Upper lobe of left lung (tissue), 6 donors: ENCODE data around the gene TOGARAM2. TPM values are rescaled to one million over a fixed set of nuclear protein-coding genes. Genes with fewer than 3 reads are reported as not detected.
"Not testable (repeated sequence)": the region's sequence is repeated elsewhere in the genome, so short reads cannot be mapped to it uniquely, and the experiment has no call there.

ENCODE experiments used
- ATAC-seq, 2 donors: fragments of 200-7000 bp; cut with Tn5 transposase; one replicate each; pipeline ENCODE4 v1.9.1; 2022; ENCODE audit warnings: mild to moderate bottlenecking in 2 of 2, moderate library complexity in 2 of 2; ENCODE audit not compliant: low FRiP score in 2 of 2
- DNase-seq, 2 donors: peaks; one replicate each; pipeline ENCODE4 v3.0.0-alpha.2; 2019 to 2020
- H3K27ac ChIP-seq, 4 donors: fragments of 200-600 bp; sonication (generic); one replicate each; pipeline ENCODE4 v1.5.1; 2016 to 2019
- H3K27me3 ChIP-seq, 4 donors: fragments of 200-600 bp; sonication (generic); one replicate each; pipeline ENCODE4 v1.5.1; 2017 to 2019
- H3K36me3 ChIP-seq, 4 donors: fragments of 200-600 bp; sonication (generic); one replicate each; pipeline ENCODE4 v1.5.1; 2016 to 2019
- H3K4me1 ChIP-seq, 4 donors: fragments of 200-600 bp; sonication (generic); one replicate each; pipeline ENCODE4 v1.5.1; 2018 to 2019
- H3K4me3 ChIP-seq, 4 donors: fragments of 200-600 bp; sonication (generic); one replicate each; pipeline ENCODE4 v1.5.1; 2017 to 2019; ENCODE audit warnings: mild to moderate bottlenecking in 2 of 4, moderate library complexity in 1 of 4
- H3K9me3 ChIP-seq, 4 donors: fragments of 200-600 bp; sonication (generic); one replicate each; pipeline ENCODE4 v1.5.1; 2018 to 2019
- CTCF ChIP-seq, 6 experiments: fragments of 450-650 bp in 4 of 6; fragments of 200-600 bp in 2 of 6; sonication (generic) in 2 of 6; IDR thresholded peaks; one replicate each; pipeline ENCODE4 v1.5.1; 2016 to 2019; ENCODE audit warnings: antibody characterized with exemption in 6 of 6
- EP300 ChIP-seq, 4 donors: sonication (generic); formaldehyde crosslinking; IDR thresholded peaks; one replicate each; pipeline ENCODE4 v1.5.1; 2017; ENCODE audit warnings: antibody characterized with exemption in 4 of 4, control low read depth in 2 of 4
- POLR2A ChIP-seq, 4 donors: fragments of 450-650 bp; IDR thresholded peaks; one replicate each; pipeline ENCODE4 v1.5.1; 2016 to 2017; ENCODE audit warnings: antibody characterized with exemption in 4 of 4, mild to moderate bottlenecking in 2 of 4
- POLR2AphosphoS5 ChIP-seq, 2 donors: sonication (generic); formaldehyde crosslinking; IDR thresholded peaks; one replicate each; pipeline ENCODE4 v1.5.1; 2017; ENCODE audit warnings: antibody characterized with exemption in 2 of 2
- WGBS, 2 donors: methylation state at CpG; one replicate each; pipeline ENCODE4 v1.1.5; 2017 to 2018; 5-methylcytosine and 5-hydroxymethylcytosine counted together
- total RNA-seq, 6 donors: library from RNA; depleted of rRNA in 4 of 6; stranded (reverse); fragments of >200 nt in 4 of 6; gene quantifications; one replicate each; pipeline versions ENCODE4 v1.1.0 to v1.2.1, GENCODE V29; 2016 to 2021
- donor health status: DM: no; HTN: no; CAD: no; lungs with moderate emphysema.
- donor health status: DM: no; HTN: yes; CAD: no; lungs with severe emphysema.

Gene TOGARAM2
- total RNA-seq, 6 donors from 2014 or later, result 0.37 to 24.5 (median 10.9) TPM

GRCh38 chr2:28977176-28977875 lies 3.8 kb upstream of the TOGARAM2 start:
- DNase-seq (peak in 1 of 2 donors; percentile 25), ATAC-seq (no peak)
- no peaks in the 10 kb centered on the region for H3K36me3 ChIP-seq

GRCh38 chr2:28978001-28978400 lies 3.1 kb upstream of the TOGARAM2 start:
- DNase-seq, result peak in 1 of 2 donors; percentile 52
- WGBS, 2 donors, result 85 to 95% methylated on average over 8 of the region's 8 CpGs
- not testable (repeated sequence) for ATAC-seq, H3K36me3 ChIP-seq, H3K9me3 ChIP-seq, H3K4me1 ChIP-seq, H3K27me3 ChIP-seq, H3K27ac ChIP-seq, H3K4me3 ChIP-seq

More at GRCh38 chr2:28977176-28977875, 3.8 kb upstream of the TOGARAM2 start:
- H3K27me3 ChIP-seq, result no peaks in the 10 kb centered on the region
- TF ChIP-seq EP300 (IDR thresholded peaks at IDR 0.05), result no peak
- 79 to 81% methylated on average over 9 to 10 of the region's 10 CpGs for WGBS, 2 donors
- peaks cover 0 to 4% (median 0%) of the 10 kb centered on the region in 4 donors for H3K9me3 ChIP-seq
- no peak overlapping the region for H3K4me3 ChIP-seq
- H3K27ac ChIP-seq, result no peak overlapping the region
- H3K4me1 ChIP-seq, result no peaks in the 10 kb centered on the region

- Histone ChIP-seq H3K27ac (no peak overlapping the region), H3K9me3 (peaks cover 0 to 4% (median 0%) of the 10 kb centered on the region in 4 donors), H3K27me3 (no peaks in the 10 kb centered on the region), H3K4me1 (no peaks in the 10 kb centered on the region), H3K4me3 (no peak overlapping the region), H3K36me3 (no peaks in the 10 kb centered on the region)
- ATAC-seq, result no peak
- DNase-seq, result no peak
- 63 to 66% methylated on average over 6 of the region's 6 CpGs for WGBS, 2 donors
- TF ChIP-seq POLR2AphosphoS5 (IDR thresholded peaks at IDR 0.05), result no peak
- TF ChIP-seq EP300 (IDR thresholded peaks at IDR 0.05), result no peak
- TF ChIP-seq CTCF (IDR thresholded peaks at IDR 0.05), result no peak
- TF ChIP-seq POLR2A (IDR thresholded peaks at IDR 0.05), result no peak
Observed at GRCh38 chr2:28978606-28979005, 2.5 kb upstream of the TOGARAM2 start.

- Histone ChIP-seq H3K27me3 (no peaks in the 10 kb centered on the region), H3K4me1 (no peaks in the 10 kb centered on the region), H3K27ac (no peak overlapping the region), H3K9me3 (peaks cover 0 to 4% (median 0%) of the 10 kb centered on the region in 4 donors), H3K36me3 (no peaks in the 10 kb centered on the region), H3K4me3 (no peak overlapping the region)
- TF ChIP-seq POLR2A (IDR thresholded peaks at IDR 0.05) (no peak), CTCF (IDR thresholded peaks at IDR 0.05) (no peak), EP300 (IDR thresholded peaks at IDR 0.05) (no peak), POLR2AphosphoS5 (IDR thresholded peaks at IDR 0.05) (no peak)
- no peak for ATAC-seq
- peak in 1 of 2 donors; percentile 44 for DNase-seq
- 69 to 79% methylated on average over 3 to 7 of the region's 7 CpGs for WGBS, 2 donors
Observed at GRCh38 chr2:28979041-28979440, 2.1 kb upstream of the TOGARAM2 start.

- DNase-seq (peak in 1 of 2 donors; percentile 34), ATAC-seq (no peak)
- WGBS, 2 donors, result 70 to 79% methylated on average over 9 to 13 of the region's 13 CpGs
- Histone ChIP-seq H3K27ac (no peak overlapping the region), H3K4me1 (no peaks in the 10 kb centered on the region), H3K36me3 (no peaks in the 10 kb centered on the region), H3K27me3 (no peaks in the 10 kb centered on the region), H3K4me3 (no peak overlapping the region), H3K9me3 (no peaks in the 10 kb centered on the region)
- TF ChIP-seq EP300 (IDR thresholded peaks at IDR 0.05) (no peak), POLR2AphosphoS5 (IDR thresholded peaks at IDR 0.05) (no peak), CTCF (IDR thresholded peaks at IDR 0.05) (no peak), POLR2A (IDR thresholded peaks at IDR 0.05) (no peak)
Observed at GRCh38 chr2:28979576-28980366, 1.3 kb upstream of the TOGARAM2 start.
